ENCODE results near the gene HPCAL1.
"Not testable (repeated sequence)": the region's sequence is repeated elsewhere in the genome, so short reads cannot be mapped to it uniquely, and the experiment has no call there.

The HPCAL1 gene

DNA sequence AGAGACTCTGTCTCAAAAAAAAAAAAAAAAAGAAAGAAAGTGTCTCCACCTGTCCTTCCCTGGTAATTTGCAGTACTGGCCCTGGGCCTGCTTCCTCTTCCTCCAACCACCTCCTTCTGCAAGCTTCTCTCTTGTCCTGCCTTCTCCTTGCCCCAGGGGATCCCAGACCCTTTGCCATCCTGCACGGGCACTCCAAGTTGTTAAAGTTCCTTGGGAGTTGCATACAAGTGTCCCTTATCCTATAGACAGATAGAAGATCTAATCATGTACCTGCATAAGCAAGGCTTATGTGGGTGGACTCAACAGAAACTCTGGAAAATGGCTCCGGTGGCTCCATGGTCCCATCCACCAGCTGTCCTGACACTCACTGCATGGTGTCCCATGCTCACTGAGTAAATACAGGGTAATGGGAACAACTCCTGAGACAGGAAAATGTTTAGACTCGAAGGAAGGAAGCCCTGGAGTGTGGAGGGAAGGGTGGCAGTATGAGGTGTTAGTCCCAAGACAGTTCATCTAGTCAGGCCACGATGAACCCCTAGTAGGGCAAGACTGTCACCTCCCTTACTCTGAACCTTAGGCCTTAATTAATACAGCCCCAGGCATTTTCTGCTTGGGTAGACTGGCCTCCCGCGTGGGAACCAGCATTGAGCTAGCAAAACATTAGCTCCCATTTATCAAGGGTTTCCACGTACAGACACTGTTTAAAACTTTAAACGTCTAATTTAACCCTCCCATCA, 128.3 kb downstream of the HPCAL1 start:
- no peak for DNase-seq

GRCh38 chr2:10431797-10432196, 129.1 kb downstream of the HPCAL1 start:
- DNase-seq: peak in 1 of 2 donors; percentile 26

GRCh38 chr2:10432311-10433181, 129.8 kb downstream of the HPCAL1 start:
- DNase-seq: peak in 1 of 2 donors; percentile 20

DNA sequence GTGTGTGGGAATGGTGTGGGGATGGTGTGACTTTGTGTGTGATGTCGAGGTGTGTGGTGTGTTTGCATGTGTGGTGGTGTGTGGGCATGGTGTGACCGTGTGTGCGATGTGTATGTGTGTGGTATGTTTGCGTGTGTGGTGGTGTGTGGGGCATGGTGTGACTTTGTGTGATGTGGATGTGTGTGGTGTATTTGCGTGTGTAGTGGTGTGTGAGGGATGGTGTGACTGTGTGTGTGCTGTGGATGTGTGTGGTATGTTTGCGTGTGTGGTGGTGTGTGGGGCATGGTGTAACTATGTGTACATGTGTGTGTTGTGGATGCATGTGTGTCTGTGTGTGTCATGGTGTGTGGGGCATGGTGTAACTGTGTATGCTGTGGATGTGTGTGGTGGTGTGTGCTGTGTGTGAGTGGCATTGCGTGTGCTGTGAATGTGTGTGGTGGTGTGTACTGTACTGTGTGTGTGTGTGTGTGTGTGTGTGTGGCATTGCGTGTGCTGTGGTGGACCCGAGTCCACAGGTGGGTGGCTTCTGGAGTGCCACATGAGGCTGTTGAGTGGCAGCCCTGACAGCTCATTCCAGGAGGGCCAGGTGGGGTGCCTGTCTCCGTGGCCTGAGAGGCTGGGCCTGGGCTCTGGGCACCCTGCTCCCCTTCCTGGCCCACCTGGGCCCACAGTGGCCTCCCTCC, 130.7 kb downstream of the HPCAL1 start:
- DNase-seq: no peak

DNA sequence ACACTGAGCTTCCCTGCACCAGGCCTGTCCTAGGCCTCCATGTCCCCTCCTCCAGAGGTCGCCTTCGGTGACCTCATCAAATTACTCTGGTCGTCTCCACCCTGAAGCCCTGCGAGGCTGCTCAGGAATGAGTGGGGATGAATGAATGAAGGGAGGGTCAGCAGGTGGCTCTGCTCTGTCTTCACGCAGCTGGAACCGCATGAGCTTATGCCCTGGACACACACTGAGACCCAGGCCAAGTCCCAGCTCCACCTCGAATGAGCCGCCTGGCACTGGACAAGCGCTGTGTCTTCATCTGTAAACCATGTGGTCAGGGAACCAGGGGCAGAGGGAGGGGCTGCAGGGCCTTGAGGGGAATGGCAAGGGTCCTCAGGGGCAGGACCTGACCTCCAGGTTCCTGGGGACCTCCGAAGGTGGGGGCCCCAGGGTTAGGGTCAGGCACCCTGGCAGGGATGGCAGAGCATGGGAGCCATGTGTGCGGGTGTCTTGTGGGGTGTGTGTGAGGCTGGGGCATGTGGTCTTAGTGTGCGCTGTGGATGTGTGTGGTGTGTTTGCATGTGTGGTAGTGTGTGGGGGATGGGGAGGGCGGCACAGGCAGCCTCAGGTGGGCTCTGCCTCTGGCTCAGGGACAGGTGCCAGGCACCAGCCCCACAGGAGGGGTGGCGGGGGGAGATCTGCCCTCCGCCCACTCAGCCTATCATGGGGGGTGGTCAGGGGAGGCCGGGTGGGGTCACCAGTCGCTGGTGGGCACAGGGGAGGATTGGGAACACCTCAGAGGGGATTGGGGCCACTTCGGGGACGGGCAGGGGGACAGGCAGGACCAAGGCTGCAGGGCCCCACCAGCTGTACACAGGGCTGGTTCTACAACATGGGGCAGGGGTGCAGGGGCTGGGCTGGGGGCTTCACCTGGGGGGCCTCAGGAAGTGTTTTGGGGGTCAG, 131.5 kb downstream of the HPCAL1 start:
- no peak for DNase-seq

DNA sequence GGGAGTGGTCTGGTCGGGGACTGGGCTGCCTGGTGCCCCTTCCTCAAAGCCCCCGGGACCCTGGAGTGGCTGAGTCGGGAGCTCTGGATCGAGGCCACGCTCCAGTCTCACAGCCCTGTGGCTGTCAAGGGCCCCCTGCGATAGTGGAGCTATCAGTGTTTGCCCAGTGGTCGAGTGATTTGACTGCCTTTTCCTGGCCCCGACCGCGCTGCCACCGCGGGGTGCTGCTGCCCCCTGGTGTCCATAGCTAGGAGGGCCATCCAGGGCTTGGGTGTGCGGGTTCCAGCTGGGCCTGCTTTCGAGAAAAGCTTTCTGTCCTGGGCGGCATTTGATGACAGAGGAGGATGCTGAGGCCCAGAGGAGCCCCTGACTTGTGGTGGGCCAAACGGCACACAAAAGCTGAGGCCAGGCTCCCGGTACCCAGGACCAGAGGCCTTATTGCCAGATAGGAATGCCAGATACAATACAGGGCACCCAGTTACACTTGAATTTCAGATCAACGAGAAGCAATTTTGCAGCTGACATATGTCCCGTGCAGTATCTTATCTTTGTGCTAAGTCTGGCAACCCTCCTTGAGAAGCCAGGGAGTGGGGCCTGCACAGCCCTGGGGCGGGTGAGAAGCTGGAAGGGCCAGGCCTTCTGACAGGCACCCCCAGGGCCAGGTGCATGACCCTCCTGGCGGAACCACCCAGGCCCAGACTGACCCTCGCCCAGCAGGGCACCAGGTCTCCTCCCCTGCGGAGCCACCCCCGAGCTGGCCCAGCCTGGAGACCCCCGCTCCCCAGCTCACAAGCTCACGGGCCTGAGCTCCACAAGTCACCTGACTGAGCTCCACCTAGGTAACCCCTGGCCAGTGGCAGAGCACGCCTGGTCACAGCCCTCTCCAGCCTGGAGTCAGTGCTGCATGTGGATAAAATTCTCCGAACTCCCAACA, 132.4 kb downstream of the HPCAL1 start:
- peak; percentile 74 to 78 for DNase-seq

DNA sequence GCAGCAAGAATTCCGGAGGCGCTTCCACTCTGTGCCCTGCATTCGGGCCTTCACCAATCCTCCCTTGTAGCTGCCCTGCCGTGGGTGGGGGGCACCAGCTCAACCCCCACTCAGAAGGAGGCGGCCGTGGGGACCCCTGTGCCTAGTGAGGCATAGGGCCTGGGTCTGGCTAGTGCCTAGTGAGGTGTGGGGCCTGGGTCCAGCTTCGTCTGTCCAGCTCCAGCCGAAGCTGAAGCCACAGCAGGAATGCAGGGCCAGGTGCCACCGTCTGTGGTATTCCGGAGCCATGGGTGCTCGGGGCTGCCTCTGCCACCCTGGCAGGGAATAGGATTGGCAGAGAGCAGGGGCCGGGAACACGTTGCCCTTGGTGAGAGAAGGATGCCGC, 133.1 kb downstream of the HPCAL1 start:
- DNase-seq: no peak

- no peak for DNase-seq
Observed at GRCh38 chr2:10436583-10437110, 133.9 kb downstream of the HPCAL1 start.

GRCh38 chr2:10437806-10438205, 135.1 kb downstream of the HPCAL1 start:
- DNase-seq: no peak

- no peak for DNase-seq
Observed at GRCh38 chr2:10438688-10439087, 136.0 kb downstream of the HPCAL1 start.

GRCh38 chr2:10439185-10439879, 136.6 kb downstream of the HPCAL1 start:
- DNase-seq: no peak

DNA sequence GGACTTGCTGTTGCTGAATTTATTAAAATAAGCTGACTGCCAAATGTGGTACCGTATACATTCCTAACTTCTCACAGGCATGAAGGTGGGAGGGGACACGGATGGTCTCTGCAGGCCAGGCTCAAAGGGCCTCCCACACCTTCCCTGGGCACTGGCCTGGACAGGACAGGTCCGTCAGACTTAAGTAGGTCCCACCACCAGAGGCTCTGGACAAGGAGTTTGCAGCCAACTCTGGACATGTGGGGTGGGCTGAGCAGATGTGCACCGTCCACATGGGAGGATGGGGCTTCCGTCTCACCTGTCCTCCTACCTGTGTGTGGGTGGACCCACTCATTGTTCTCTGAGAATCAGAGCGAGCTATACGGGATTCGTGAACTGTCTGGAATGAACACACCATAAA, 137.3 kb downstream of the HPCAL1 start:
- no peak for DNase-seq

DNA sequence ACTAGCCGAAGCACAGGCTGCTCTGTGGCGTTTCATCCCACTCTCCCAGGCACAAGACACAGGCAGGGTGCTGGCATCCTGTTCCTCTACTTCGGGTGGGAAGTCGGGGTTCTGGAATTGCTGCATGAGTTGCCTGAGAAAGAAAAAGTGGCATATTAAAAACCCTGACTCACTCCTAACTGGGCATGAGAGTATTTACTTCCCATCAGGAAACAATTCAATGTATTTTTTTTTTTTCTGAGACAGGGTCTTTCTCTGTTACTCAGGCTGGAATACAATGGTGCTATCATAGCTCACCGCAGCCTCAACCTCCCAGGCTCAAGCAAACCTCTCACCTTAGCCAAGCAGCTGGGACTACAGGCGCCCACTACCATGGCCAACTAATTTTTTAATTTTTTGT, 138.0 kb downstream of the HPCAL1 start:
- DNase-seq: no peak

- no peak for DNase-seq
Observed at GRCh38 chr2:10441948-10442347, 139.2 kb downstream of the HPCAL1 start.

GRCh38 chr2:10442469-10443126, 139.9 kb downstream of the HPCAL1 start:
- DNase-seq: not testable (repeated sequence)

- no peak for DNase-seq
Observed at GRCh38 chr2:10444463-10444862, 141.8 kb downstream of the HPCAL1 start.

- no peak for DNase-seq
Observed at GRCh38 chr2:10446631-10447030, 143.9 kb downstream of the HPCAL1 start.

- DNase-seq: peak; percentile 41 to 48
Observed at GRCh38 chr2:10447300-10447894, 144.7 kb downstream of the HPCAL1 start.

GRCh38 chr2:10447895-10448575, 145.3 kb downstream of the HPCAL1 start, which contains the start of gene ODC1:
Gene ODC1 (minus strand): TSS chr2:10448327. CDS start chr2:10445032, 3,295 bp downstream.
- DNase-seq: peak; percentile 98
